ENCODE results near the gene ADGRL1.
A peak's percentile ranks its signal among the peaks of the same experiment; 100 is the strongest.

ADGRL1 gene

DNA sequence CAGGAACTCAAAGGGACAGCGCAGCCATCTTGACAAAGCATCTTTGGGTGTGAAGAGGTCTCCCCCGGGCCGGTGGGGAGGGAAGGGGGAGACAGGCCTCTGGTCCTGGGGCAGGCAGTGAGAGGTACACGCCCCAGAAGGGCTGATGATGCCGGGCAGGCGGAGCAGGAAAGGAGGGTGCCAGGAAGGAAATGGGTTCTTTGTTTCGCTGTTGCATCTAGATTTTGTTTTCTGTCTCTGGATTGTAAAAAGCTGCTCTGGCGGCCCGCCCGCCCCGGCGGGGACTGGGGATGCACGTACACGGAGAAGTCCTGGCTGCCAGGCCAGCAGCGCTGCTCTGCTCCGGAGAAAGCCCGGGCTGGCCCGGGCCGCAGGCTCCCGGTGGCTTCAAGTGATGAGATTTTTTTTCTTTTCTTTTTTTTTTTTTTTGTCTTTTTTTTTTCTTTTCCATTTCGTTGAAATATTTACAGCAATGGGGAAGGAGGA, 56.4 kb downstream of the ADGRL1 start:
- H3K27ac ChIP-seq (ENCODE audit: low read depth, low read length): no peak overlapping the region
- H3K36me3 ChIP-seq (ENCODE audit: control insufficient read depth, low read length): no peaks in the 10 kb centered on the region
- no peaks in the 10 kb centered on the region for H3K4me1 ChIP-seq (ENCODE audit: control insufficient read depth, low read length)
- H3K4me3 ChIP-seq (ENCODE audit: low read length): no peak overlapping the region
- no peaks in the 10 kb centered on the region for H3K9me3 ChIP-seq (ENCODE audit: control insufficient read depth, insufficient read depth, low read length)
- no peak overlapping the region for H3K4me2 ChIP-seq (ENCODE audit: low read length)
- no peak for TF ChIP-seq EZH2phosphoT487 (IDR thresholded peaks at IDR 0.05; ENCODE audit: borderline replicate concordance, low read length)
- TF ChIP-seq CTCF (IDR thresholded peaks at IDR 0.05; ENCODE audit: low read depth, low read length, poor library complexity, severe bottlenecking): no peak
- no peaks in the 10 kb centered on the region for H3K9me2 ChIP-seq (replicated peaks; ENCODE audit: control insufficient read depth, low read length)
- H3F3A ChIP-seq (ENCODE audit: control insufficient read depth, insufficient read depth): no peaks in the 10 kb centered on the region
- no peaks in the 10 kb centered on the region for H4K20me1 ChIP-seq (ENCODE audit: control insufficient read depth, insufficient read depth, low read depth, low read length)
- peaks cover 4% of the 10 kb centered on the region for H3K27me3 ChIP-seq (ENCODE audit: control insufficient read depth, low read length)
- no peaks in the 10 kb centered on the region for H3K79me2 ChIP-seq (ENCODE audit: control insufficient read depth, low read length)

GRCh38 chr19:14148751-14149410, 57.1 kb downstream of the ADGRL1 start:
- Histone ChIP-seq H3K36me3 (ENCODE audit: control insufficient read depth, low read length) (no peaks in the 10 kb centered on the region), H3K79me2 (ENCODE audit: control insufficient read depth, low read length) (no peaks in the 10 kb centered on the region), H3K4me3 (ENCODE audit: low read length) (no peak overlapping the region), H3K4me2 (ENCODE audit: low read length) (no peak overlapping the region), H3K9me3 (ENCODE audit: control insufficient read depth, insufficient read depth, low read length) (no peaks in the 10 kb centered on the region), H3K27ac (ENCODE audit: low read depth, low read length) (no peak overlapping the region), H3F3A (ENCODE audit: control insufficient read depth, insufficient read depth) (no peaks in the 10 kb centered on the region), H3K27me3 (ENCODE audit: control insufficient read depth, low read length) (peaks cover 4% of the 10 kb centered on the region), H3K9me2 (replicated peaks; ENCODE audit: control insufficient read depth, low read length) (no peaks in the 10 kb centered on the region), H4K20me1 (ENCODE audit: control insufficient read depth, insufficient read depth, low read depth, low read length) (no peaks in the 10 kb centered on the region), H3K4me1 (ENCODE audit: control insufficient read depth, low read length) (no peaks in the 10 kb centered on the region)
- TF ChIP-seq CTCF (IDR thresholded peaks at IDR 0.05; ENCODE audit: low read depth, low read length, poor library complexity, severe bottlenecking) (no peak), EZH2phosphoT487 (IDR thresholded peaks at IDR 0.05; ENCODE audit: borderline replicate concordance, low read length) (no peak)

- H3K27me3 ChIP-seq (ENCODE audit: control insufficient read depth, low read length): peaks cover 4% of the 10 kb centered on the region
- H4K20me1 ChIP-seq (ENCODE audit: control insufficient read depth, insufficient read depth, low read depth, low read length): no peaks in the 10 kb centered on the region
- no peaks in the 10 kb centered on the region for H3K9me3 ChIP-seq (ENCODE audit: control insufficient read depth, insufficient read depth, low read length)
- H3K4me3 ChIP-seq (ENCODE audit: low read length): no peak overlapping the region
- no peak overlapping the region for H3K27ac ChIP-seq (ENCODE audit: low read depth, low read length)
- H3K36me3 ChIP-seq (ENCODE audit: control insufficient read depth, low read length): no peaks in the 10 kb centered on the region
- H3K4me1 ChIP-seq (ENCODE audit: control insufficient read depth, low read length): no peaks in the 10 kb centered on the region
- H3K79me2 ChIP-seq (ENCODE audit: control insufficient read depth, low read length): no peaks in the 10 kb centered on the region
- H3K9me2 ChIP-seq (replicated peaks; ENCODE audit: control insufficient read depth, low read length): no peaks in the 10 kb centered on the region
- H3F3A ChIP-seq (ENCODE audit: control insufficient read depth, insufficient read depth): no peaks in the 10 kb centered on the region
- no peak overlapping the region for H3K4me2 ChIP-seq (ENCODE audit: low read length)
- TF ChIP-seq EZH2phosphoT487 (IDR thresholded peaks at IDR 0.05; ENCODE audit: borderline replicate concordance, low read length) (no peak), CTCF (IDR thresholded peaks at IDR 0.05; ENCODE audit: low read depth, low read length, poor library complexity, severe bottlenecking) (peak; percentile 52)
Observed at GRCh38 chr19:14147797-14148605, 58.0 kb downstream of the ADGRL1 start.

All from DOHH2 (cell line).